Endothelial cell of umbilical vein (primary cell): Measurements from ENCODE around the gene WHRN.

ENCODE experiments used
- MAX ChIP-seq: IDR thresholded peaks from 2 replicates; pipeline ENCODE4 v1.6.1; 2011; ENCODE audit not compliant: insufficient read depth, insufficient read length
- POLR2A ChIP-seq: IDR thresholded peaks from 2 replicates; pipeline ENCODE4 v1.6.1; 2012; ENCODE audit warnings: low read depth, mild to moderate bottlenecking, control low read depth, low read length
- POLR2AphosphoS5 ChIP-seq: IDR thresholded peaks from 2 replicates; pipeline ENCODE4 v1.6.1; 2012; ENCODE audit warnings: low read depth, mild to moderate bottlenecking, control low read depth, low read length, moderate library complexity; ENCODE audit not compliant: insufficient read depth

GRCh38 chr9:114478459-114478858 lies 26.8 kb downstream of the WHRN start:
- TF ChIP-seq MAX, result no peak
- no peak for TF ChIP-seq POLR2AphosphoS5
- no peak for TF ChIP-seq POLR2A
